GM19023 (cell line): ENCODE results near the gene NBPF1.
"Not testable (repeated sequence)": the region's sequence is repeated elsewhere in the genome, so short reads cannot be mapped to it uniquely, and the experiment has no call there.

Experiments
- ATAC-seq: cut with Tn5 transposase; IDR thresholded peaks from one replicate; pipeline ENCODE4 v1.9.1; 2021; ENCODE audit warnings: mild to moderate bottlenecking, moderate library complexity; ENCODE audit not compliant: unreplicated experiment

Gene NBPF1

GRCh38 chr1:16642025-16642966 is 28.9 kb upstream of the NBPF1 start:
- ATAC-seq: not testable (repeated sequence)

GRCh38 chr1:16641159-16641975 is 28.0 kb upstream of the NBPF1 start:
- ATAC-seq: not testable (repeated sequence)

- ATAC-seq: not testable (repeated sequence)
Observed at GRCh38 chr1:16639091-16640031, 26.0 kb upstream of the NBPF1 start.

- not testable (repeated sequence) for ATAC-seq
Observed at GRCh38 chr1:16637941-16638778, 24.8 kb upstream of the NBPF1 start.

GRCh38 chr1:16636551-16637195 is 23.3 kb upstream of the NBPF1 start:
- ATAC-seq: not testable (repeated sequence)

- not testable (repeated sequence) for ATAC-seq
Observed at GRCh38 chr1:16635959-16636358, 22.6 kb upstream of the NBPF1 start.

GRCh38 chr1:16633540-16634282 is 20.3 kb upstream of the NBPF1 start:
- not testable (repeated sequence) for ATAC-seq

- ATAC-seq: not testable (repeated sequence)
Observed at GRCh38 chr1:16632044-16632850, 18.9 kb upstream of the NBPF1 start.

GRCh38 chr1:16631248-16632043 is 18.1 kb upstream of the NBPF1 start:
- no peak for ATAC-seq

GRCh38 chr1:16630661-16631247 is 17.4 kb upstream of the NBPF1 start:
- ATAC-seq: no peak

- not testable (repeated sequence) for ATAC-seq
Observed at GRCh38 chr1:16629916-16630530, 16.7 kb upstream of the NBPF1 start.

GRCh38 chr1:16628361-16629111 is 15.2 kb upstream of the NBPF1 start:
- ATAC-seq: no peak

GRCh38 chr1:16626409-16626983 is 13.1 kb upstream of the NBPF1 start:
- not testable (repeated sequence) for ATAC-seq

GRCh38 chr1:16625497-16626408 is 12.4 kb upstream of the NBPF1 start:
- ATAC-seq: no peak
